A549 (cell line): ENCODE measurements around the gene LIN28A.

ENCODE experiments used
- CEBPB ChIP-seq, 2 experiments: fragments of >200 bp in 1 of 2; sonication (Bioruptor Twin) in 1 of 2; formaldehyde crosslinking in 1 of 2; IDR thresholded peaks; 2 replicates each; pipeline ENCODE4 v1.6.1; 2012 to 2016
- CHD2 ChIP-seq: fragments of 150-350 bp; IDR thresholded peaks from 2 replicates; pipeline ENCODE4 v1.6.1; 2014; ENCODE audit warnings: low read length; ENCODE audit not compliant: partially characterized antibody
- FOSL2 ChIP-seq, 2 experiments: fragments of 450-650 bp in 1 of 2; fragments of >200 bp in 1 of 2; sonication (Bioruptor Twin) in 1 of 2; formaldehyde crosslinking; IDR thresholded peaks; 2 replicates each; pipeline versions ENCODE4 v1.5.0 to v1.6.1; 2016 to 2020; ENCODE audit warnings: mild to moderate bottlenecking in 1 of 2, moderate library complexity in 1 of 2
- MAX ChIP-seq: IDR thresholded peaks from 2 replicates; pipeline ENCODE4 v1.6.1; 2012
- MYC ChIP-seq: IDR thresholded peaks from 2 replicates; pipeline ENCODE4 v1.6.1; 2012; ENCODE audit warnings: mild to moderate bottlenecking, inconsistent platforms, low read length, improper control_type of control experiment, borderline replicate concordance
- NFE2L2 ChIP-seq: fragments of 150-350 bp; conservative IDR thresholded peaks from 2 replicates; pipeline ENCODE4 v1.6.1; 2014; ENCODE audit warnings: low read length
- POLR2A ChIP-seq: IDR thresholded peaks from 2 replicates; pipeline ENCODE4 v1.6.1; 2012; ENCODE audit warnings: mild to moderate bottlenecking, low read length
- POLR2AphosphoS2 ChIP-seq: conservative IDR thresholded peaks from 2 replicates; pipeline ENCODE4 v1.6.1; 2012; ENCODE audit warnings: low read length, improper control_type of control experiment, inconsistent platforms
- RAD21 ChIP-seq, 2 experiments: fragments of >200 bp in 1 of 2; sonication (Bioruptor Twin) in 1 of 2; formaldehyde crosslinking in 1 of 2; IDR thresholded peaks in 1 of 2; conservative IDR thresholded peaks in 1 of 2; 2 replicates in 1 of 2; 3 replicates in 1 of 2; pipeline ENCODE4 v1.6.1; 2012 to 2018; ENCODE audit warnings: inconsistent platforms in 1 of 2
- SREBF2 ChIP-seq: fragments of 450-650 bp; IDR thresholded peaks from 2 replicates; pipeline ENCODE4 v1.6.1; 2014; ENCODE audit warnings: mild to moderate bottlenecking, moderate library complexity
- TF ChIP-seq, protein P1 (sequence below): fragments of >200 bp; sonication (Bioruptor Twin); formaldehyde crosslinking; IDR thresholded peaks from 3 replicates; pipeline ENCODE4 v1.5.1; 2016
- TF ChIP-seq, protein P2 (sequence below): fragments of 450-650 bp; IDR thresholded peaks from 2 replicates; pipeline ENCODE4 v1.6.1; 2014; ENCODE audit warnings: antibody characterized with exemption
- TF ChIP-seq, protein P3 (sequence below): fragments of 200-600 bp; sonication (generic); IDR thresholded peaks from 2 replicates; pipeline ENCODE4 v1.6.1; 2016; ENCODE audit warnings: antibody characterized with exemption, mild to moderate bottlenecking, moderate library complexity

DNA sequence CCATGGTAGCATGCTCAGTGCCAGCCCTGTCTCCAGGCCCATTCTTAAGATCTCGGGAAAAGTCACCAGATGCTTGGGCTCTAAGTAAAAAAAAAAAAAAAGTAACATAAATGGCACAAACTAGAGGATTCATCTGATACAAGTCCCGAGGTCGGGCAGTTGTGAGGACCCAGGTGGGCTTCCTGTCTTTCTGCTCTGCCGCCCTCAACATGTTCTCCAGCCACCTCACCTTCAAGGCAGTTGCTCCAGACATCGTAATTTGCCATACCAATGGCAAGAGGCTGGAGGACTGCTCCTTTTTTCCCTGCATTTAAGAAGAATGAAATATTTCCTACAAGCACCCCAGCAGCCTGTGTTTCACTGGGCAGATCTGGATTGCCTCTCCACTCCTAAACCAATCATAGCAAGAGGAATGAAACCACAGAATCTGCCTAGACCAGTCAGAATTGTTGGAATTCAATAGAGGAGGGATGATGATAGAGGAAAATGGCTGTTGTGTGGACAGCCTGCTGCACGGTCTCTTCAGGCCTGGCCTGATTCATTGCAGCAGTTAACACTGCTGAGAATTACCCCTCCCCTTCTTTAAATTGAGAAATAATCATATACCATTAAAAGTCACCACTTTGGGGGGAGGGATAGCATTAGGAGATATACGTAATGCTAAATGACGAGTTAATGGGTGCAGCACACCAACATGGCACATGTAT is 67.0 kb downstream of the LIN28A start:
- TF ChIP-seq FOSL2 (IDR thresholded peaks at IDR 0.05) (no peak), FOSL2 (CRISPR knock-in tag; IDR thresholded peaks at IDR 0.05) (no peak), POLR2A (no peak), CHD2 (no peak), MAX (no peak), NFE2L2 (no peak), SREBF2 (no peak), CEBPB (IDR thresholded peaks at IDR 0.05) (no peak), RAD21 (conservative IDR thresholded peaks at IDR 0.05 in 1 of 2, IDR thresholded peaks at IDR 0.05 in 1 of 2) (no peak), POLR2AphosphoS2 (no peak), MYC (no peak)
- TF ChIP-seq, protein P1, sequence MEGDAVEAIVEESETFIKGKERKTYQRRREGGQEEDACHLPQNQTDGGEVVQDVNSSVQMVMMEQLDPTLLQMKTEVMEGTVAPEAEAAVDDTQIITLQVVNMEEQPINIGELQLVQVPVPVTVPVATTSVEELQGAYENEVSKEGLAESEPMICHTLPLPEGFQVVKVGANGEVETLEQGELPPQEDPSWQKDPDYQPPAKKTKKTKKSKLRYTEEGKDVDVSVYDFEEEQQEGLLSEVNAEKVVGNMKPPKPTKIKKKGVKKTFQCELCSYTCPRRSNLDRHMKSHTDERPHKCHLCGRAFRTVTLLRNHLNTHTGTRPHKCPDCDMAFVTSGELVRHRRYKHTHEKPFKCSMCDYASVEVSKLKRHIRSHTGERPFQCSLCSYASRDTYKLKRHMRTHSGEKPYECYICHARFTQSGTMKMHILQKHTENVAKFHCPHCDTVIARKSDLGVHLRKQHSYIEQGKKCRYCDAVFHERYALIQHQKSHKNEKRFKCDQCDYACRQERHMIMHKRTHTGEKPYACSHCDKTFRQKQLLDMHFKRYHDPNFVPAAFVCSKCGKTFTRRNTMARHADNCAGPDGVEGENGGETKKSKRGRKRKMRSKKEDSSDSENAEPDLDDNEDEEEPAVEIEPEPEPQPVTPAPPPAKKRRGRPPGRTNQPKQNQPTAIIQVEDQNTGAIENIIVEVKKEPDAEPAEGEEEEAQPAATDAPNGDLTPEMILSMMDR: no peak
- TF ChIP-seq, protein P2, sequence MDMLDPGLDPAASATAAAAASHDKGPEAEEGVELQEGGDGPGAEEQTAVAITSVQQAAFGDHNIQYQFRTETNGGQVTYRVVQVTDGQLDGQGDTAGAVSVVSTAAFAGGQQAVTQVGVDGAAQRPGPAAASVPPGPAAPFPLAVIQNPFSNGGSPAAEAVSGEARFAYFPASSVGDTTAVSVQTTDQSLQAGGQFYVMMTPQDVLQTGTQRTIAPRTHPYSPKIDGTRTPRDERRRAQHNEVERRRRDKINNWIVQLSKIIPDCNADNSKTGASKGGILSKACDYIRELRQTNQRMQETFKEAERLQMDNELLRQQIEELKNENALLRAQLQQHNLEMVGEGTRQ: no peak
- TF ChIP-seq, protein P3, sequence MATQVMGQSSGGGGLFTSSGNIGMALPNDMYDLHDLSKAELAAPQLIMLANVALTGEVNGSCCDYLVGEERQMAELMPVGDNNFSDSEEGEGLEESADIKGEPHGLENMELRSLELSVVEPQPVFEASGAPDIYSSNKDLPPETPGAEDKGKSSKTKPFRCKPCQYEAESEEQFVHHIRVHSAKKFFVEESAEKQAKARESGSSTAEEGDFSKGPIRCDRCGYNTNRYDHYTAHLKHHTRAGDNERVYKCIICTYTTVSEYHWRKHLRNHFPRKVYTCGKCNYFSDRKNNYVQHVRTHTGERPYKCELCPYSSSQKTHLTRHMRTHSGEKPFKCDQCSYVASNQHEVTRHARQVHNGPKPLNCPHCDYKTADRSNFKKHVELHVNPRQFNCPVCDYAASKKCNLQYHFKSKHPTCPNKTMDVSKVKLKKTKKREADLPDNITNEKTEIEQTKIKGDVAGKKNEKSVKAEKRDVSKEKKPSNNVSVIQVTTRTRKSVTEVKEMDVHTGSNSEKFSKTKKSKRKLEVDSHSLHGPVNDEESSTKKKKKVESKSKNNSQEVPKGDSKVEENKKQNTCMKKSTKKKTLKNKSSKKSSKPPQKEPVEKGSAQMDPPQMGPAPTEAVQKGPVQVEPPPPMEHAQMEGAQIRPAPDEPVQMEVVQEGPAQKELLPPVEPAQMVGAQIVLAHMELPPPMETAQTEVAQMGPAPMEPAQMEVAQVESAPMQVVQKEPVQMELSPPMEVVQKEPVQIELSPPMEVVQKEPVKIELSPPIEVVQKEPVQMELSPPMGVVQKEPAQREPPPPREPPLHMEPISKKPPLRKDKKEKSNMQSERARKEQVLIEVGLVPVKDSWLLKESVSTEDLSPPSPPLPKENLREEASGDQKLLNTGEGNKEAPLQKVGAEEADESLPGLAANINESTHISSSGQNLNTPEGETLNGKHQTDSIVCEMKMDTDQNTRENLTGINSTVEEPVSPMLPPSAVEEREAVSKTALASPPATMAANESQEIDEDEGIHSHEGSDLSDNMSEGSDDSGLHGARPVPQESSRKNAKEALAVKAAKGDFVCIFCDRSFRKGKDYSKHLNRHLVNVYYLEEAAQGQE: no peak
